GM12891 (cell line): Measurements from ENCODE around the gene MFN1.

ENCODE experiments used
- PAX5 ChIP-seq: IDR thresholded peaks from 2 replicates; pipeline ENCODE4 v1.6.1; 2011; ENCODE audit warnings: low read length, moderate library complexity, mild to moderate bottlenecking; ENCODE audit not compliant: insufficient read depth, severe bottlenecking
- POLR2A ChIP-seq: IDR thresholded peaks from 2 replicates; pipeline ENCODE4 v1.6.1; 2011; ENCODE audit warnings: low read depth, low read length, control low read depth
- POLR2AphosphoS5 ChIP-seq: IDR thresholded peaks from 2 replicates; pipeline ENCODE4 v1.6.1; 2011; ENCODE audit warnings: low read depth, low read length, control low read depth
- SPI1 ChIP-seq: IDR thresholded peaks from 2 replicates; pipeline ENCODE4 v1.6.1; 2011; ENCODE audit warnings: low read depth, low read length, control low read depth
- TAF1 ChIP-seq: IDR thresholded peaks from 2 replicates; pipeline ENCODE4 v1.6.1; 2011; ENCODE audit warnings: low read depth, low read length, control low read depth

DNA sequence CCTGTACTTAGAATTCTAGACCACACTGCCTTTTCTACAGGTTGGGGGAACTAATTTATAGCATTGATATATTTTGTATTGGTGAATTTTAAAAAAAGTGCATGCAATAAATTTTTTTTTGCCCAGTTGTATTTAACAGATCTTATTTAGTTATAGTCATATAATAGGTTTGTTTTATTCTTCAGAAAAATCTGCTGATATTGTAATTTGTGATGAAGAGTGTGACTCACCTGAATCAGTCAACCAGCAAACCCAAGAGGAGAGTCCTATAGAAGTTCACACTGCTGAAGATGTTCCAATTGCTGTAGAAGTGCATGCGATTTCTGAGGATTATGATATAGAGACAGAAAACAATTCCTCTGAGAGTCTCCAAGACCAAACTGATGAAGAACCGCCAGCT, 14.4 kb upstream of the MFN1 start:
- TF ChIP-seq POLR2AphosphoS5: no peak
- no peak for TF ChIP-seq POLR2A
- no peak for TF ChIP-seq TAF1
- TF ChIP-seq SPI1: no peak
- TF ChIP-seq PAX5: no peak
